Measurements from ENCODE around the gene NUDC.
"Not testable (repeated sequence)": the region's sequence is repeated elsewhere in the genome, so short reads cannot be mapped to it uniquely, and the experiment has no call there.

NUDC gene

GRCh38 chr1:26921540-26922430 is at the start of gene NUDC:
Gene NUDC, plus strand, starts transcription at chr1:26921743. Its CDS starts 106 bp downstream, at chr1:26921849.
- peak; percentile 99 for DNase-seq

- DNase-seq, result not testable (repeated sequence)
These were observed 48.4 kb upstream of the NUDC start for GRCh38 chr1:26873097-26873496.

- no peak for DNase-seq
These were observed 46.6 kb upstream of the NUDC start for GRCh38 chr1:26874896-26875295.

GRCh38 chr1:26877326-26877725 is 44.2 kb upstream of the NUDC start:
- no peak for DNase-seq

- no peak for DNase-seq
These were observed 41.8 kb upstream of the NUDC start for GRCh38 chr1:26879793-26880192.

- DNase-seq, result not testable (repeated sequence)
These were observed 39.9 kb upstream of the NUDC start for GRCh38 chr1:26881611-26882010.

- no peak for DNase-seq
These were observed 38.7 kb upstream of the NUDC start for GRCh38 chr1:26882696-26883463.

GRCh38 chr1:26887125-26887524 is 34.4 kb upstream of the NUDC start:
- DNase-seq, result peak; percentile 18

GRCh38 chr1:26888231-26888630 is 33.3 kb upstream of the NUDC start:
- no peak for DNase-seq

- DNase-seq, result peak; percentile 87
These were observed 31.7 kb upstream of the NUDC start, which contains the start of gene GPN2 for GRCh38 chr1:26889551-26890466. Gene GPN2, minus strand, starts transcription at chr1:26890283. Its CDS starts 187 bp downstream, at chr1:26890096.

GRCh38 chr1:26890467-26890796 is 31.1 kb upstream of the NUDC start:
- no peak for DNase-seq

GRCh38 chr1:26894263-26894662 is 27.3 kb upstream of the NUDC start:
- DNase-seq, result no peak

GRCh38 chr1:26897351-26897750 is 24.2 kb upstream of the NUDC start:
- DNase-seq, result no peak

GRCh38 chr1:26900001-26900814 is 21.3 kb upstream of the NUDC start, which contains the start of gene GPATCH3:
Gene GPATCH3, minus strand, starts transcription at chr1:26900467. Its CDS starts 25 bp downstream, at chr1:26900442.
- DNase-seq, result peak; percentile 92

- DNase-seq, result no peak
These were observed 20.6 kb upstream of the NUDC start for GRCh38 chr1:26900815-26901511.

- DNase-seq, result no peak
These were observed 14.2 kb upstream of the NUDC start for GRCh38 chr1:26907071-26907917.

GRCh38 chr1:26909951-26910342 is 11.6 kb upstream of the NUDC start:
- no peak for DNase-seq

GRCh38 chr1:26910343-26911160 is 11.0 kb upstream of the NUDC start:
- DNase-seq, result no peak
